Measurements from ENCODE around the gene GNA12. TPM values are rescaled to one million over a fixed set of nuclear protein-coding genes. Genes with fewer than 3 reads are reported as not detected.
A peak's percentile ranks its signal among the peaks of the same experiment; 100 is the strongest.

The GNA12 gene
- total and polyA plus RNA-seq, 11 donors: 10.7 to 56.5 (median 34.9) TPM

DNA sequence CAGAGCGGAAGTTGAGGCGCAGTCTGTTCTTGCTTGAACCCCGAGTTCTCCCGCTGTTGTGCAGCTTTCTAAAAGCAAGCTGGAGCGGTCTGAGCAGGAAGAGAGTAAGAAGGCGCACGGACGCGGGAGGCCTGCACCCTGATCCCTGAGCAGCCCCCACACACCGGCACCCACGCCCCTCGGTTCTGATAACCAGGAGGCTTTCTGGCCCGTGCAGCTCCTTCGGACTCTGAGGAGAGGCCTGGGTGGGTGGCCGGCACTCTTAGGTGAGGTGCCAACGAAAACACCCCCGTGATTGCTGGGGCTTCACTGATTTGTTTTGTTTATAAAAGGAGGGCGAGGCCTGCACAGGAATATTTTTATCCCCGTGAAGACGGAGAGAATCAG is 127.2 kb downstream of the GNA12 start:
- Histone ChIP-seq H3K4me1 (peaks cover 0 to 54% (median 36%) of the 10 kb centered on the region in 12 donors), H3K36me3 (peaks cover 0 to 32% (median 11%) of the 10 kb centered on the region in 9 donors), H3K9me3 (peaks cover 0 to 7% (median 0%) of the 10 kb centered on the region in 12 donors), H3K4me3 (no peak overlapping the region), H3K27ac (peak overlapping the region in 8 of 12 donors; percentile 24 to 72 (median 38)), H3K27me3 (no peaks in the 10 kb centered on the region)
- intact Hi-C loops (cut with DNase I): no loop called here
- DNase-seq: no peak
- TF ChIP-seq POLR2A (IDR thresholded peaks at IDR 0.05) (no peak), CTCF (IDR thresholded peaks at IDR 0.05) (no peak)
- no peak for ATAC-seq
- 71 to 76% (median 73%) methylated on average over 20 of the region's 20 CpGs for WGBS, 4 donors

- 84 to 93% (median 89%) methylated on average over 7 to 11 of the region's 11 CpGs for WGBS, 4 donors
- intact Hi-C loops (cut with DNase I): no loop called here
Observed at GRCh38 chr7:2716488-2716887, 127.6 kb downstream of the GNA12 start.

GRCh38 chr7:2715341-2716231 is 128.5 kb downstream of the GNA12 start:
- Histone ChIP-seq H3K4me1 (peaks cover 0 to 58% (median 36%) of the 10 kb centered on the region in 12 donors), H3K27ac (peak overlapping the region in 3 of 12 donors; percentile 26 to 54 (median 34)), H3K36me3 (peaks cover 0 to 24% (median 5%) of the 10 kb centered on the region in 9 donors), H3K4me3 (no peak overlapping the region), H3K27me3 (no peaks in the 10 kb centered on the region), H3K9me3 (peaks cover 0 to 7% (median 0%) of the 10 kb centered on the region in 12 donors)
- 49 to 64% (median 62%) methylated on average over 22 of the region's 22 CpGs for WGBS, 4 donors
- intact Hi-C loops (cut with DNase I): no loop called here
- ATAC-seq (peak in 2 of 4 donors; percentile 9 to 19), DNase-seq (no peak)
- TF ChIP-seq POLR2A (IDR thresholded peaks at IDR 0.05): no peak
- no peak for TF ChIP-seq CTCF (IDR thresholded peaks at IDR 0.05)

More at GRCh38 chr7:2716488-2716887, 127.6 kb downstream of the GNA12 start:
- peak overlapping the region in 1 of 12 donors; percentile 26 for H3K27ac ChIP-seq
- H3K4me3 ChIP-seq: no peak overlapping the region
- H3K36me3 ChIP-seq: peaks cover 0 to 28% (median 11%) of the 10 kb centered on the region in 9 donors
- H3K27me3 ChIP-seq: no peaks in the 10 kb centered on the region
- peaks cover 0 to 57% (median 36%) of the 10 kb centered on the region in 12 donors for H3K4me1 ChIP-seq
- TF ChIP-seq POLR2A (IDR thresholded peaks at IDR 0.05): no peak
- TF ChIP-seq CTCF (IDR thresholded peaks at IDR 0.05): no peak
- DNase-seq (no peak), ATAC-seq (no peak)
- H3K9me3 ChIP-seq: peaks cover 0 to 7% (median 0%) of the 10 kb centered on the region in 12 donors

DNA sequence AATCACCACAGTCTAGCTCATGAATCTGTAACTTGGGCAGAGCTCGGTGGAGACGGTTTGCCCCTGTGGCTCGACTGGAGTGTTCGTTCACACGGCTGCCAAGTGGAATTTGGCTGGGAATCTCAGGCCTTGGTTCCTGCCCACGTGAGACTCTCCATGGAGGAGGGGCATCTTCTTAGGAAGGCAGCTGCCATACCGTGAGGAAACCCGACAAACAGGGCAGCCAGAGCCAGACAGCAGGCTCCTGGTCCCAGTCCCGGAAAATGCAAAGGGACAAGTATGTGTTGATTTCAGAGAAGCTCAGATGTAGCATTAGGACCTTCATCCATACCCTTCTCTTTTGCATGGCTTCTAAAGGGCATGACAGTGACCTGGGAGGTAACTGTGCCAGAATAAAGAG is 129.5 kb downstream of the GNA12 start:
- Histone ChIP-seq H3K36me3 (peaks cover 0 to 16% (median 0%) of the 10 kb centered on the region in 9 donors), H3K4me1 (peaks cover 0 to 67% (median 39%) of the 10 kb centered on the region in 12 donors), H3K27me3 (no peaks in the 10 kb centered on the region), H3K4me3 (no peak overlapping the region), H3K27ac (no peak overlapping the region), H3K9me3 (peaks cover 0 to 7% (median 0%) of the 10 kb centered on the region in 12 donors)
- intact Hi-C loops (cut with DNase I): no loop called here
- ATAC-seq: no peak
- TF ChIP-seq POLR2A (IDR thresholded peaks at IDR 0.05) (no peak), CTCF (IDR thresholded peaks at IDR 0.05) (no peak)
- DNase-seq: peak in 1 of 5 donors; percentile 19
- 87 to 92% (median 89%) methylated on average over 9 of the region's 9 CpGs for WGBS, 4 donors
